ENCODE results near the gene RASGRP4.

- no peak for TF ChIP-seq CTCF (conservative IDR thresholded peaks at IDR 0.05)
- TF ChIP-seq EZH2 (IDR thresholded peaks at IDR 0.05; ENCODE audit: low read depth): no peak
These were observed 33.0 kb upstream of the RASGRP4 start for GRCh38 chr19:38458991-38459390.
